ENCODE results near the gene LY6G6D.

The LY6G6D gene

GRCh38 chr6:31740397-31741223 is 25.5 kb downstream of the LY6G6D start:
- peak overlapping the region; percentile 73 for H3K4me3 ChIP-seq (ENCODE audit: low read length)
- no peak for TF ChIP-seq ZNF274 (IDR thresholded peaks at IDR 0.05; ENCODE audit: low read depth, low read length)

GRCh38 chr6:31741815-31742214 is 26.7 kb downstream of the LY6G6D start:
- H3K4me3 ChIP-seq (ENCODE audit: low read length) = no peak overlapping the region
- no peak for TF ChIP-seq ZNF274 (IDR thresholded peaks at IDR 0.05; ENCODE audit: low read depth, low read length)

GRCh38 chr6:31742894-31743293 is 27.7 kb downstream of the LY6G6D start:
- H3K4me3 ChIP-seq (ENCODE audit: low read length) = no peak overlapping the region
- no peak for TF ChIP-seq ZNF274 (IDR thresholded peaks at IDR 0.05; ENCODE audit: low read depth, low read length)

- TF ChIP-seq ZNF274 (IDR thresholded peaks at IDR 0.05; ENCODE audit: low read depth, low read length) = no peak
- H3K4me3 ChIP-seq (ENCODE audit: low read length) = no peak overlapping the region
Observed at GRCh38 chr6:31744422-31744821, 29.3 kb downstream of the LY6G6D start.

- no peak for TF ChIP-seq ZNF274 (IDR thresholded peaks at IDR 0.05; ENCODE audit: low read depth, low read length)
- H3K4me3 ChIP-seq (ENCODE audit: low read length) = no peak overlapping the region
Observed at GRCh38 chr6:31749301-31750036, 34.3 kb downstream of the LY6G6D start.

- H3K4me3 ChIP-seq (ENCODE audit: low read length) = no peak overlapping the region
- no peak for TF ChIP-seq ZNF274 (IDR thresholded peaks at IDR 0.05; ENCODE audit: low read depth, low read length)
Observed at GRCh38 chr6:31750411-31751022, 35.4 kb downstream of the LY6G6D start.

- H3K4me3 ChIP-seq (ENCODE audit: low read length) = no peak overlapping the region
- no peak for TF ChIP-seq ZNF274 (IDR thresholded peaks at IDR 0.05; ENCODE audit: low read depth, low read length)
Observed at GRCh38 chr6:31752739-31753319, 37.7 kb downstream of the LY6G6D start.

GRCh38 chr6:31758281-31758680 is 43.1 kb downstream of the LY6G6D start:
- TF ChIP-seq ZNF274 (IDR thresholded peaks at IDR 0.05; ENCODE audit: low read depth, low read length) = no peak
- no peak overlapping the region for H3K4me3 ChIP-seq (ENCODE audit: low read length)

- H3K4me3 ChIP-seq (ENCODE audit: low read length) = no peak overlapping the region
- no peak for TF ChIP-seq ZNF274 (IDR thresholded peaks at IDR 0.05; ENCODE audit: low read depth, low read length)
Observed at GRCh38 chr6:31760790-31761189, 45.6 kb downstream of the LY6G6D start.

GRCh38 chr6:31761343-31761742 is 46.2 kb downstream of the LY6G6D start:
- TF ChIP-seq ZNF274 (IDR thresholded peaks at IDR 0.05; ENCODE audit: low read depth, low read length) = no peak
- no peak overlapping the region for H3K4me3 ChIP-seq (ENCODE audit: low read length)

GRCh38 chr6:31762356-31762755 is 47.2 kb downstream of the LY6G6D start, which contains the start of gene SAPCD1:
TSS of gene SAPCD1 (plus strand) at chr6:31762656. CDS start at chr6:31763055, 399 bp downstream.
- TF ChIP-seq ZNF274 (IDR thresholded peaks at IDR 0.05; ENCODE audit: low read depth, low read length) = no peak
- H3K4me3 ChIP-seq (ENCODE audit: low read length) = no peak within 1 kb of the TSS

- no peak for TF ChIP-seq ZNF274 (IDR thresholded peaks at IDR 0.05; ENCODE audit: low read depth, low read length)
- H3K4me3 ChIP-seq (ENCODE audit: low read length) = no peak overlapping the region
Observed at GRCh38 chr6:31762878-31763618, 47.9 kb downstream of the LY6G6D start.

GRCh38 chr6:31763619-31763940 is 48.4 kb downstream of the LY6G6D start:
- no peak for TF ChIP-seq ZNF274 (IDR thresholded peaks at IDR 0.05; ENCODE audit: low read depth, low read length)
- no peak overlapping the region for H3K4me3 ChIP-seq (ENCODE audit: low read length)

- H3K4me3 ChIP-seq (ENCODE audit: low read length) = no peak overlapping the region
- no peak for TF ChIP-seq ZNF274 (IDR thresholded peaks at IDR 0.05; ENCODE audit: low read depth, low read length)
Observed at GRCh38 chr6:31764198-31764597, 49.0 kb downstream of the LY6G6D start.

Measured in GM08714 (cell line).